ENCODE measurements around the gene DRC7. TPM values are rescaled to one million over a fixed set of nuclear protein-coding genes. Genes with fewer than 3 reads are reported as not detected.
"Not testable (repeated sequence)": the region's sequence is repeated elsewhere in the genome, so short reads cannot be mapped to it uniquely, and the experiment has no call there.

The DRC7 gene
- total RNA-seq, 1 donor: not detected

- no peak for TF ChIP-seq CTCF (IDR thresholded peaks at IDR 0.05; ENCODE audit: insufficient read depth, low read depth, low read length)
- H3K4me3 ChIP-seq (ENCODE audit: low read depth, low read length): no peak overlapping the region
- DNase-seq (ENCODE audit: low read depth): no peak
Measured at GRCh38 chr16:57745768-57746167, 51.2 kb downstream of the DRC7 start.

- not testable (repeated sequence) for H3K4me3 ChIP-seq (ENCODE audit: low read depth, low read length); DNase-seq (ENCODE audit: low read depth)
Measured at GRCh38 chr16:57746316-57746715, 51.7 kb downstream of the DRC7 start.

- no peak for TF ChIP-seq CTCF (IDR thresholded peaks at IDR 0.05; ENCODE audit: insufficient read depth, low read depth, low read length)
- no peak overlapping the region for H3K4me3 ChIP-seq (ENCODE audit: low read depth, low read length)
- no peak for DNase-seq (ENCODE audit: low read depth)
Measured at GRCh38 chr16:57747091-57747490, 52.5 kb downstream of the DRC7 start.

- TF ChIP-seq CTCF (IDR thresholded peaks at IDR 0.05; ENCODE audit: insufficient read depth, low read depth, low read length): no peak
- no peak for DNase-seq (ENCODE audit: low read depth)
- H3K4me3 ChIP-seq (ENCODE audit: low read depth, low read length): no peak overlapping the region
Measured at GRCh38 chr16:57747496-57747895, 52.9 kb downstream of the DRC7 start.

- no peak overlapping the region for H3K4me3 ChIP-seq (ENCODE audit: low read depth, low read length)
- DNase-seq (ENCODE audit: low read depth): no peak
- TF ChIP-seq CTCF (IDR thresholded peaks at IDR 0.05; ENCODE audit: insufficient read depth, low read depth, low read length): no peak
Measured at GRCh38 chr16:57747996-57748395, 53.4 kb downstream of the DRC7 start.

GRCh38 chr16:57748596-57748995 is 54.0 kb downstream of the DRC7 start:
- no peak for TF ChIP-seq CTCF (IDR thresholded peaks at IDR 0.05; ENCODE audit: insufficient read depth, low read depth, low read length)
- no peak overlapping the region for H3K4me3 ChIP-seq (ENCODE audit: low read depth, low read length)
- no peak for DNase-seq (ENCODE audit: low read depth)

GRCh38 chr16:57749101-57749692 is 54.6 kb downstream of the DRC7 start:
- no peak overlapping the region for H3K4me3 ChIP-seq (ENCODE audit: low read depth, low read length)
- DNase-seq (ENCODE audit: low read depth): no peak
- TF ChIP-seq CTCF (IDR thresholded peaks at IDR 0.05; ENCODE audit: insufficient read depth, low read depth, low read length): no peak

Data from fibroblast of villous mesenchyme (primary cell).